ENCODE results near the gene TBCB. TPM values are rescaled to one million over a fixed set of nuclear protein-coding genes. Genes with fewer than 3 reads are reported as not detected.
A peak's percentile ranks its signal among the peaks of the same experiment; 100 is the strongest.
"Not testable (repeated sequence)": the region's sequence is repeated elsewhere in the genome, so short reads cannot be mapped to it uniquely, and the experiment has no call there.

Gene TBCB
- total RNA-seq, 1 experiment from 2014 or later = 212 TPM

DNA sequence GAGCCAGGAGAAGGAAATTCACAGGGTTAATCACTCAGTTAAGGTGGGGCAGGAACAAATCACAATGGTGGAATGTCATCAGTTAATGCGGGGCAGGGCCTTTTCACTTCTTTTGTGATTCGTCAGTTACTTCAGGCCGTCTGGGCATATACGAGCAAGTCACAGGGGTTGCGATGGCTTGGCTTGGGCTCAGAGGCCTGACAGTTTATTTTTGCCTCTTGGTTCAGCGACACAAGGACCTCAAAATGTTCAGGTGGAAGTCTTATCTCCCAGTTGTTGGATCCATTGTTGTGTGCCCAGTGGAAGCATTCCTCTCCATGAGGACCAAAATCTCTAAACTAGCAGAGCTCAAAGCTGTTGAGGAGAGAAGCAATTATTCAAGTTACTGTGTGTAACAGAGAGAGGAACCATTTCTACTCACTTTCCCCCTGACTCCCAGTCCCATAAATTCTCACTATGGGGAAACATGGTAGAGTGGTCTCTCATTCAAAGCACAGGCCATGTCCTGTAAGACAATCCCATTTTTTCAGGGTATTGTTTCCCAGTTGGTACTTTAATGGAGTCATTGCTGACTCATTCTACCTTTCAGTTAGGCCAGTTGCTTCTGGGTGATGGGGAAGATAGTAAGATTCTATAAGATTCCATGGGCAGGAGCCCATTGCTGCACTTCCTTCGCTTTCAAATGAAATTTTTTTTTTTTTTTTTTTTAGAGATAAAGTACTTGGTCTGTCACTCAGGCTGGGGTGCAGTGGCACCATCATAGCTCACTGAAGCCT is 45.7 kb downstream of the TBCB start:
- Histone ChIP-seq H3K9me3 (replicated peaks) (no peaks in the 10 kb centered on the region; the same call in 1 of the 2 replicates), H3K27ac (no peak overlapping the region), H3K36me3 (no peaks in the 10 kb centered on the region)

DNA sequence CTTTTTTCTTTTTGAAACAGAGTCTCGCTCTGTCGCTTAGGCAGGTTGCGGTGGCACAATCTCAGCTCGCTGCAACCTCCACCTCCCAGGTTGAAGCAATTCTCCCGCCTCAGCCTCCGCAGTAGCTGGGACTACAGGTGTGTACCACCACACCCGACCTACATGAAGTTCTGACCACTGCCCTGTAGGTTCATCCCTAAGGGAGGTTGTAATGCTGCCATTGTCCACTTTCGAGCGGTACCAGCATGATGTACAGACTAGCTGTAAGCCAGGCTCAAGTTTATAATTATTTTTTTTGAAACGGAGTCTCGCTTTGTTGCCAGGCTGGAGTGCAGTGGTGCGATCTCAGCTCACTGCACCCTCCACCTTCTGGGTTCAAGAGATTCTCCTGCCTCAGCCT is 48.5 kb downstream of the TBCB start:
- Histone ChIP-seq H3K27me3 (no peaks in the 10 kb centered on the region), H3K4me1 (peaks cover 14% of the 10 kb centered on the region), H3K9me3 (replicated peaks) (no peaks in the 10 kb centered on the region; the same call in 1 of the 2 replicates), H3K27ac (no peak overlapping the region), H3K4me3 (no peak overlapping the region), H3K36me3 (no peaks in the 10 kb centered on the region)
- no peak for DNase-seq

More for the DNA sequence above, 45.7 kb downstream of the TBCB start:
- Histone ChIP-seq H3K4me3 (no peak overlapping the region), H3K27me3 (no peaks in the 10 kb centered on the region), H3K4me1 (no peaks in the 10 kb centered on the region)
- DNase-seq = no peak

DNA sequence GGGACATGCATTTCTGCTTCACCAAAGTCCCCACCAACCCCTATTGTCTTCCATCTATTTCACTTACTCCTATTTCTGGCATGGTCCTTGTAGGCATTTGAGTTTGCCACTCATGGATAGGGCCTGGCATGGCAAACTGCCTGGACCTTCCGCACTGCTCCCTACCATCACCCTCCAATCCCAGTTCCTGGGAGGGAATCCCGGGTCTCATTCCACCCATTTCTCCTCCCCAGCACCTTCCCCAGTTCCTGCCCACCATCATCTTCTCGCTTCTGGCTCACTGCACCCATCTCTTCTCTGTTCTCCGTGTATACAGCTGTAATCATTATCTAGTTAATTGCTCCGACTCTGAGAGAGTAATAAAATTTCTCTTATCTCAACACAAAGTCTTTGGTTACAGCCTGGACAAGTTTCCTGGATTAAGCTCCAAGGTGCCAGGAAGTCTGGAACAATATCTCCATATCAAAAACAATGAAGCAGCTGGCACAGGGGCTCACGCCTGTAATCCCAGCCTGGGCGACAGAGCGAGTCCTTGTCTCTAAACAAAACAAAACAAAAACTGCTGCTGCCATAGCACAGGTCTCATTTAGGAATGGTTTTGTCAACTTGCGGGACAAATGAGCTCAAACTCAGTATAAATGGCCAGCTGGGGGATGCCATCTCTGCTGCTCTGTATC is 54.0 kb downstream of the TBCB start:
- Histone ChIP-seq H3K4me3 (no peak overlapping the region), H3K9me3 (replicated peaks) (no peaks in the 10 kb centered on the region), H3K36me3 (no peaks in the 10 kb centered on the region), H3K4me1 (peaks cover 25% of the 10 kb centered on the region), H3K27me3 (no peaks in the 10 kb centered on the region), H3K27ac (peak overlapping the region; percentile 67)
- DNase-seq = peak; percentile 94 to 96

DNA sequence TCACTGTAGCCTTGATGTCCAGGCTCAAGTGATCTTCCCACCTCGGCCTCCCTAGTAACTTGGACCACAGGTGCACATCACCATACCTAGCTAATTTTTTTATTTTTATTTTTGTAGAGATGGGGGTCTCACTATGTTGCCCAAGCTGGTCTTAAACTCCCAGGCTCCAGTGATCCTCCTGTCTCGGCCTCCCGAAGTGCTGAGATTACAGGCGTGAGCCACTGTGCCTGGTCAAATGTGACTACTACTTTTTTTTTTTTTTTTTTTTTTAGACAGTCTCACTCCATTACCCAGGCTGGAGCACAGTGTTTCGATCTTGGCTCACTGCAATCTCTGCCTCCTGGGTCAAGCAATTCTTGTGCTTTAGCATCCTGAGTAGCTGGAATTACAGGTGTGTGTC is 57.6 kb downstream of the TBCB start:
- DNase-seq = no peak
- H3K4me3 ChIP-seq = no peak overlapping the region
- H3K27me3 ChIP-seq = no peaks in the 10 kb centered on the region
- H3K4me1 ChIP-seq = peaks cover 21% of the 10 kb centered on the region
- no peaks in the 10 kb centered on the region for H3K36me3 ChIP-seq
- H3K27ac ChIP-seq = no peak overlapping the region
- H3K9me3 ChIP-seq (replicated peaks) = no peaks in the 10 kb centered on the region

DNA sequence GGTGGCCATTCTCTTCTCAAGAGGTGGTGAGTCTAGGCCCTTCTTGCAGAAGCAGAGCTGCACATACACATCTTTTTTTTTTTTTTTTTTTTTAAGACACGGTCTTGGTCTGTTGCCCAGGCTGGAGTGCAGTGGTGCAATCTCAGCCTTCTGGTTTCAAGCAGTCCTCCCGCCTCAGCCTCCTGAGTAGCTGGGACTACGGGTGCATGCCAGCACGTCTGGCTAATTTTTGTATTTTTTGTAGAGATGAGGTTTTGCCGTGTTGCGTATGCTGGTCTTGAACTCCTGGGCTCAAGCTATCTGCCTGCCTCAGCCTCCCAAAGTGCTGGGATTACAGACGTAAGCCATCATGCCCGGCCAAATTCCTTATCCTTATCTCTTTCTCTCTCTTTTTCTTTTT is 58.6 kb downstream of the TBCB start:
- H3K4me3 ChIP-seq; H3K27ac ChIP-seq; H3K36me3 ChIP-seq; H3K9me3 ChIP-seq (replicated peaks); DNase-seq; H3K27me3 ChIP-seq: not testable (repeated sequence)
- peaks cover 11% of the 10 kb centered on the region; the same call in 1 of the 2 replicates for H3K4me1 ChIP-seq

Other genes starting within 250 kb of the TBCB start
- gene APLP1, start 246.9 kb upstream of the TBCB start, total RNA-seq (2014; rRNA removed; shearing (Covaris generic)) = 32.1 and 32.7 TPM in 2 replicates
- gene NFKBID, start 214.9 kb upstream of the TBCB start, total RNA-seq (2014; rRNA removed; shearing (Covaris generic)) = 6.2 and 7.3 TPM in 2 replicates
- gene HCST, start 212.9 kb upstream of the TBCB start, total RNA-seq (2014; rRNA removed; shearing (Covaris generic)) = not detected in 2 replicates
- not detected in 2 replicates for gene TYROBP, start 207.2 kb upstream of the TBCB start, total RNA-seq (2014; rRNA removed; shearing (Covaris generic))
- 5.1 and 10.2 TPM in 2 replicates for gene LRFN3, start 179.1 kb upstream of the TBCB start, total RNA-seq (2014; rRNA removed; shearing (Covaris generic))
- gene SDHAF1, start 120.3 kb upstream of the TBCB start, total RNA-seq (2014; rRNA removed; shearing (Covaris generic)) = 21.6 and 27.9 TPM in 2 replicates
- 0.10 and 0.20 TPM in 2 replicates for gene SYNE4, start 106.7 kb upstream of the TBCB start, total RNA-seq (2014; rRNA removed; shearing (Covaris generic))
- 17.4 and 19.8 TPM in 2 replicates for gene ALKBH6, start 101.3 kb upstream of the TBCB start, total RNA-seq (2014; rRNA removed; shearing (Covaris generic))
- 1.6 and 3.3 TPM in 2 replicates for gene CLIP3, start 82.6 kb upstream of the TBCB start, total RNA-seq (2014; rRNA removed; shearing (Covaris generic))
- 3.9 and 4.8 TPM in 2 replicates for gene THAP8, start 61.2 kb upstream of the TBCB start, total RNA-seq (2014; rRNA removed; shearing (Covaris generic))
- 19.8 and 23.5 TPM in 2 replicates for gene WDR62, start 60.6 kb upstream of the TBCB start, total RNA-seq (2014; rRNA removed; shearing (Covaris generic))
- gene OVOL3, start 4.3 kb upstream of the TBCB start, total RNA-seq (2014; rRNA removed; shearing (Covaris generic)) = 0.79 and 1.4 TPM in 2 replicates
- gene POLR2I, start 593 bp upstream of the TBCB start, total RNA-seq (2014; rRNA removed; shearing (Covaris generic)) = 140 and 153 TPM in 2 replicates
- gene CAPNS1, start 24.6 kb downstream of the TBCB start, total RNA-seq (2014; rRNA removed; shearing (Covaris generic)) = 339 and 397 TPM in 2 replicates
- 0.61 TPM in 1 of 2 replicates, not detected in the other for gene COX7A1, start 37.0 kb downstream of the TBCB start, total RNA-seq (2014; rRNA removed; shearing (Covaris generic))
- gene ZNF565, start 99.2 kb downstream of the TBCB start, total RNA-seq (2014; rRNA removed; shearing (Covaris generic)) = 4.1 and 5.2 TPM in 2 replicates
- gene ZNF146, start 99.6 kb downstream of the TBCB start, total RNA-seq (2014; rRNA removed; shearing (Covaris generic)) = 182 and 210 TPM in 2 replicates

Data from SJCRH30 (cell line).